Measurements from ENCODE around the gene SLC37A2.

The SLC37A2 gene

GRCh38 chr11:125112208-125112604 is 49.1 kb downstream of the SLC37A2 start:
- DNase-seq, result no peak

DNA sequence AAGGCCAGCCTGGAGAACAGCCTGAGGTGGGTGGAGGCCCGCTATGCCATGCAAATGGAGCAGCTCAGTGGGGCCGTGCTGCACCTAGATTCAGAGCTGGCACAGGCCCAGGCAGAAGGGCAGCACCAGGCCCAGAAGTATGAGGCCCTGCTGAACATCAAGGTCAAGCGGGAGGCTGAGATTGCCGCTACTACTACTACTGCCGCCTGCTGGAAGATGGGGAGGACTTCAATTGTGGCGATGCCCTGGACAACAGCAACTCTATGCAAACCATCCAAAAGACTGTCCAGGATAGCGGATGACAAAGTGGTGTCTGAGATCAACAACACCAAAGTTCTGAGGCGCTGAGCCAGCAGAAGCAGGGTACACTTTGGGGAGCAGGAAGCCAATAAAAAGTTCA is 51.4 kb downstream of the SLC37A2 start:
- no peak for DNase-seq

DNA sequence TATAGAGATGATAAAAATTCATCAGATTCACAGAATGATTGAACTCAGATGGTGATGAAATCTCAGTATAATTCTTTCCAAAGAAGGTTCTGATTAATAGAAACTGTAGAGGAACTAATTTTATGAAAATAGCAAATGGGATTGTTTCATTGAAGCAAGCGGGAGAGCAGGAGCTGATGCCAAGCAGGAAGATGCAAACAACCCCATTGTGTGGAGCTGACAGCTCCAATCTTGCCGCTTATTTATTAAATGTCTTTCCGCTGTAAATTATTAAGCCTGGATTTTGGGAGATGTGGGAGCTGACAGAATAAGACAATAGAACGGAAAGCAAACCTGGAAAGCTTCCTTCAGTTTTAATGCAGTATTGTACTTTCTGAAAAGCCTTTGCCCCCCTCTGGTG is 54.3 kb downstream of the SLC37A2 start:
- DNase-seq, result no peak

DNA sequence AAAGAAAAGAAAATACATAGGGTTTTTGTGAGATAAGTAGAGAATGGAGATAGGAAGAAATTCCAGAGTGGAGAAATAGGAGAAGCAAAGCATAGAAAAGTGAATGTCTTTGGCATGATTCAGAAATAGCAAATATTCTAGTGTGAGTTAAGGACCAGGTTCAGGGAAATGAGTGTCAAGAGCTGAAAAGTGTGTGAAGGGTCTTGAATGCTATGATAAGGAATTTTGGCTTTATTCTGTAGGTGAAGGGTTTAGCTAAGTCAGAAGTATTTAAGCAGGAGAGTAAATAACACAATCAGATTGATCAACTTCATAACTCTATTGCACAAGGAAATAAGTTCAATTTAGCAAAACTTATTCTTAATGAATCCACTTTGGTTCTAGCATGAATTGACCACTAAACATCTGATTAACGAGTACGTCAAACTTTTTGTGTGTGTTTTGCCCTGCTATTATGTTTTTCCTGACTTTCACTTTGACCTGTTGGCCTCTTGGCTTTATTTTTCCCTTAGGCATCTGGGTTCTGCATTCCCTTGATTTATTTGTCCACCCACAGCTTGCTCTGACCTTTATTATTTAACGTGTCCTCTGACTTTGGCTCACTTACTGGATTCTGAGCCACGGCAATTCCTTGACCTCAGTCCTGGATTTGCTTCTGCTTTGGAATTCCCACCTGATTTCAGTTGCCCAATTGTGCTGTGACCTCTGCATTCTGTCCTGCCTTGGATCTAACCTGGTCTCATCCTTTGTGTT is 60.3 kb downstream of the SLC37A2 start:
- no peak for DNase-seq

GRCh38 chr11:125123947-125124617 is 61.0 kb downstream of the SLC37A2 start:
- DNase-seq, result no peak

DNA sequence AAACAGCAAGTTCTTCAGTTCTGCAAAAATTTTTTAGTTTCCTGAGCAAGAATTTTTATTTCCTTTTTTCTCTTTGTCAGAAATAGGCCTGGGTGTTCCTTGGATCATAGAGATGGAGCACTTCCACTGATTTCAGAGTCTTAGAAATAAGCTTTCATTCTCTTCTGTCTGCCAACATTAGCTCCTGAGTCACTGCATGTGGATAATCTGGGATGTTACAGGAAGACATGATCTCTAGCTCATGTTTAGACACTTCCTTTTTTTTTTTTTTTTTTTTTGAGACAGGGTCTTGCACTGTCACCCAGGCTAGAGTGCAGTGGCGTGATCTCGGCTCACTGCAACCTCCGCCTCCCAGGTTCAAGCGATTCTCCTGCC is 61.5 kb downstream of the SLC37A2 start:
- no peak for DNase-seq

- DNase-seq, result no peak
Measured at GRCh38 chr11:125128450-125128849, 65.3 kb downstream of the SLC37A2 start.

GRCh38 chr11:125129316-125129993 is 66.3 kb downstream of the SLC37A2 start:
- no peak for DNase-seq

DNA sequence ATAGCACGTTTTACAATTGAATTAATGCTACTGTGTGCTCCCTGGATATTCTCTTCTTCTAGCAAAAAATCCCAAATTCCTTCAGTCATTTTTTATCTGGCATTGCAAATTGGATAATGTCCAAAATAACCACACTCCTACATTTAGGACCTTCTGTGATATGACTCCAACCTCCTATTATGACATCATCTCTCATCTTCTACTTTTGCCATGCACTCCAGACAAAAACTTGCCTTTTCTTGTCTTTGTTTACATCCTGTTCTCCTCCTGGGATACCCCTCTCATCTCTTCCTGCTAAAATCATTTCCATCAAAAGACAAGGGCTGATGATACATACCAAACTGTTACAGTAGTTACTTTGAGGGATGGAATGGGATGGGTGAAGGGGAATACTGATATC is 69.0 kb downstream of the SLC37A2 start:
- DNase-seq, result no peak

DNA sequence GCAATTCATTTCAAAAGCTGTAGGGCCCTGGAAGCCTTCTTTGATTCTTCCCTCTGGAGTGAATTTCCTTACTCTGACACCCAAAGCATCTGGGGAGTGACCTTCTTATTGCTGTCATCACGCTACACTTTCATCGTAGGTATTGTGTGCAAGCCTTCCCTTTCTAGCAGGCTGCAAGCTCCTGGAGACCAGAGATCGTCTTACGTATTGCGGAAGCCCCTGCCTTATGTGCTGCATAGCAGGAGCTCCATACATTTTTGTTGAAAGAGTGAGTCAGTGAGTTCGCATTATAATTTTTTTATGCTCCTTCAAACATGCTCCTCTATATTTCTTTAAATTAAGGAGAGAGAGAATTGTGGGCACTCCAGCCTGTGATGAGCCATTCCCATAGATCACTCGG is 69.5 kb downstream of the SLC37A2 start:
- no peak for DNase-seq

- no peak for DNase-seq
Measured at GRCh38 chr11:125136001-125136400, 72.9 kb downstream of the SLC37A2 start.

- no peak for DNase-seq
Measured at GRCh38 chr11:125138966-125139365, 75.9 kb downstream of the SLC37A2 start.

DNA sequence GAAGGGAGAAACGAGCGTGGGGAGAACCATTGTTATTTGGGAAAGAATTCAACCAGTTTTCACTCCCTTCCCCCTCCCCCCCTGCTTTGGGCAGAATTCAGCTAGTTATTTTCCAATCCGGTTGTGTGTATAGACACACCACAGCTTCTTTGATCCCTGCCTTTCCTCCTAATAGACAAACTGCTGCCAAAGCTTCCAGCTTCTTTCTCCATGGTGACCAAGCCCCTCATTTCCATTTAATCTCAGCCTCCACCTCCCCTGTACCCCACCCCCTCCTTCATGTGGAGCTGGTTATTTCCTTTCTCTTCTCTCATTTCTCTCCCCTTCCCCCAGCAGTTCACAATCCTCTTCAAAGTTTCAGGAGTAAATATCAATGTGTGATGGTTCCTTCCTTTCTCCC is 76.7 kb downstream of the SLC37A2 start:
- DNase-seq, result no peak

Data from NCI-H1930 (cell line).